NOMO-1 treated with DMSO at 0.1 percent for 48 hours (cell line): Measurements from ENCODE around the gene MAD2L2.

Experiments used
- DNase-seq: peaks from one replicate; lab custom pipeline; 2025; ENCODE audit not compliant: unreplicated experiment; lab: John Stamatoyannopoulos, UW

MAD2L2 gene

GRCh38 chr1:11684070-11684469 is 3.1 kb upstream of the MAD2L2 start:
- DNase-seq: no peak

GRCh38 chr1:11682799-11683198 is 1.9 kb upstream of the MAD2L2 start:
- no peak for DNase-seq

- no peak for DNase-seq
Observed at GRCh38 chr1:11682287-11682771, 1.4 kb upstream of the MAD2L2 start.

GRCh38 chr1:11680270-11681070 is 478 bp downstream of the MAD2L2 start:
- no peak for DNase-seq

GRCh38 chr1:11678442-11678841 is 2.5 kb downstream of the MAD2L2 start:
- no peak for DNase-seq

GRCh38 chr1:11676386-11677103 is 4.4 kb downstream of the MAD2L2 start:
- DNase-seq: no peak

GRCh38 chr1:11675325-11675724 is 5.6 kb downstream of the MAD2L2 start:
- no peak for DNase-seq

- DNase-seq: no peak
Observed at GRCh38 chr1:11674488-11674887, 6.5 kb downstream of the MAD2L2 start.

GRCh38 chr1:11673089-11673769 is 7.7 kb downstream of the MAD2L2 start:
- no peak for DNase-seq

GRCh38 chr1:11671544-11672286 is 9.2 kb downstream of the MAD2L2 start:
- DNase-seq: no peak

GRCh38 chr1:11671205-11671543 is 9.8 kb downstream of the MAD2L2 start:
- DNase-seq: no peak

GRCh38 chr1:11670747-11671146 is 10.2 kb downstream of the MAD2L2 start:
- no peak for DNase-seq

- DNase-seq: no peak
Observed at GRCh38 chr1:11668516-11668915, 12.4 kb downstream of the MAD2L2 start.

GRCh38 chr1:11664336-11665065 is 16.4 kb downstream of the MAD2L2 start:
- DNase-seq: peak; percentile 30

GRCh38 chr1:11661103-11661502 is 19.8 kb downstream of the MAD2L2 start:
- DNase-seq: no peak

GRCh38 chr1:11659748-11660147 is 21.2 kb downstream of the MAD2L2 start:
- DNase-seq: no peak

- DNase-seq: no peak
Observed at GRCh38 chr1:11658542-11658941, 22.4 kb downstream of the MAD2L2 start.

GRCh38 chr1:11657654-11658053 is 23.3 kb downstream of the MAD2L2 start:
- DNase-seq: no peak

- DNase-seq: no peak
Observed at GRCh38 chr1:11654939-11655808, 25.8 kb downstream of the MAD2L2 start.
